ENCODE measurements around the gene NALCN. TPM values are rescaled to one million over a fixed set of nuclear protein-coding genes. Genes with fewer than 3 reads are reported as not detected.

Gene NALCN
- polyA plus RNA-seq, 3 donors = not detected

- no peak overlapping the region for H3K27ac ChIP-seq (ENCODE audit: low read depth in 1 of 2, low read length in 2 of 2)
- intact Hi-C loops (cut with micrococcal nuclease) = no loop called here
- no peak overlapping the region for H3K9ac ChIP-seq (ENCODE audit: insufficient read depth, low read length, poor library complexity, severe bottlenecking)
- H3K9me3 ChIP-seq (replicated peaks in 1 of 2; ENCODE audit: control insufficient read depth in 1 of 2, insufficient read depth in 1 of 2, low read length in 2 of 2) = peaks cover 0 to 4% of the 10 kb centered on the region in 2 donors
- no peaks in the 10 kb centered on the region for H3K36me3 ChIP-seq (replicated peaks in 1 of 2; ENCODE audit: control insufficient read depth in 1 of 2, insufficient read depth in 2 of 2, low read length in 2 of 2)
- DNase-seq = no peak
- H3K4me1 ChIP-seq (ENCODE audit: control insufficient read depth in 1 of 2, insufficient read depth in 2 of 2, low read length in 2 of 2) = no peaks in the 10 kb centered on the region
- Mint-ChIP-seq H3K4me1 (no peaks in the 10 kb centered on the region), H3K27ac (no peak overlapping the region), H3K36me3 (no peaks in the 10 kb centered on the region), H3K4me3 (no peak overlapping the region), H3K27me3 (ENCODE audit: low read depth in 3 of 3) (peaks cover 0 to 1% (median 0%) of the 10 kb centered on the region in 3 donors), H3K9me3 (peaks cover 0 to 10% (median 0%) of the 10 kb centered on the region in 7 donors)
- no peaks in the 10 kb centered on the region for H3K27me3 ChIP-seq (ENCODE audit: control insufficient read depth in 2 of 2, insufficient read depth in 2 of 2, low read length in 2 of 2)
- no peak for TF ChIP-seq CTCF (IDR thresholded peaks at IDR 0.05)
- H3K79me2 ChIP-seq (ENCODE audit: insufficient read depth, low read length) = no peaks in the 10 kb centered on the region
- no peak overlapping the region for H2AFZ ChIP-seq (ENCODE audit: insufficient read depth, low read depth, low read length, poor library complexity, severe bottlenecking)
- H4K20me1 ChIP-seq (ENCODE audit: insufficient read depth, low read length) = no peaks in the 10 kb centered on the region
- no peak overlapping the region for H3K4me3 ChIP-seq (replicated peaks in 1 of 3; ENCODE audit: low read depth in 2 of 3, low read length in 3 of 3)
- no peak overlapping the region for H3K4me2 ChIP-seq (replicated peaks; ENCODE audit: extremely low read depth, low read length, poor library complexity, severe bottlenecking)
Observed at GRCh38 chr13:101080616-101081015, 335.7 kb downstream of the NALCN start.

- 91% methylated on average over 11 of the region's 12 CpGs for WGBS (ENCODE audit: insufficient coverage)
- H3K27me3 ChIP-seq (ENCODE audit: control insufficient read depth in 2 of 2, insufficient read depth in 2 of 2, low read length in 2 of 2) = no peaks in the 10 kb centered on the region
- no peaks in the 10 kb centered on the region for H3K36me3 ChIP-seq (replicated peaks in 1 of 2; ENCODE audit: control insufficient read depth in 1 of 2, insufficient read depth in 2 of 2, low read length in 2 of 2)
- no peak overlapping the region for H3K4me3 Mint-ChIP-seq
- peaks cover 0 to 3% (median 0%) of the 10 kb centered on the region in 3 donors for H3K27me3 Mint-ChIP-seq (ENCODE audit: low read depth in 3 of 3)
- no peak overlapping the region for H2AFZ ChIP-seq (ENCODE audit: insufficient read depth, low read depth, low read length, poor library complexity, severe bottlenecking)
- no peak overlapping the region for H3K27ac Mint-ChIP-seq
- intact Hi-C loops (cut with micrococcal nuclease) = no loop called here
- no peak overlapping the region for H3K4me2 ChIP-seq (replicated peaks; ENCODE audit: extremely low read depth, low read length, poor library complexity, severe bottlenecking)
- no peaks in the 10 kb centered on the region for H3K4me1 Mint-ChIP-seq
- peaks cover 0 to 5% of the 10 kb centered on the region in 2 donors for H3K9me3 ChIP-seq (replicated peaks in 1 of 2; ENCODE audit: control insufficient read depth in 1 of 2, insufficient read depth in 1 of 2, low read length in 2 of 2)
- no peak overlapping the region for H3K27ac ChIP-seq (ENCODE audit: low read depth in 1 of 2, low read length in 2 of 2)
- H3K9me3 Mint-ChIP-seq = peaks cover 3 to 22% (median 8%) of the 10 kb centered on the region in 7 donors
- no peak overlapping the region for H3K9ac ChIP-seq (ENCODE audit: insufficient read depth, low read length, poor library complexity, severe bottlenecking)
- no peaks in the 10 kb centered on the region for H3K4me1 ChIP-seq (ENCODE audit: control insufficient read depth in 1 of 2, insufficient read depth in 2 of 2, low read length in 2 of 2)
- no peak for TF ChIP-seq CTCF (IDR thresholded peaks at IDR 0.05)
- H4K20me1 ChIP-seq (ENCODE audit: insufficient read depth, low read length) = no peaks in the 10 kb centered on the region
- no peak for DNase-seq
- no peaks in the 10 kb centered on the region for H3K79me2 ChIP-seq (ENCODE audit: insufficient read depth, low read length)
- H3K36me3 Mint-ChIP-seq = no peaks in the 10 kb centered on the region
- H3K4me3 ChIP-seq (replicated peaks in 1 of 3; ENCODE audit: low read depth in 2 of 3, low read length in 3 of 3) = no peak overlapping the region
Observed at GRCh38 chr13:101065329-101065728, 351.0 kb downstream of the NALCN start.

Measured in CD14-positive monocyte (primary cell).